Urinary bladder (tissue), 4 donors: ENCODE measurements around the gene TBCB. TPM values are rescaled to one million over a fixed set of nuclear protein-coding genes. Genes with fewer than 3 reads are reported as not detected.
"Not testable (repeated sequence)": the region's sequence is repeated elsewhere in the genome, so short reads cannot be mapped to it uniquely, and the experiment has no call there.

Source experiments
- DNase-seq: peaks from one replicate; pipeline ENCODE4 v3.0.0-alpha.2; 2015; ENCODE audit errors: extremely low spot score
- H3K27ac ChIP-seq: one replicate; pipeline ENCODE4 v1.5.1; 2013; ENCODE audit warnings: low read depth, mild to moderate bottlenecking, moderate library complexity
- H3K36me3 ChIP-seq: one replicate; pipeline ENCODE4 v1.6.1; 2013; ENCODE audit warnings: mild to moderate bottlenecking, moderate library complexity; ENCODE audit not compliant: insufficient read depth
- H3K4me1 ChIP-seq: one replicate; pipeline ENCODE4 v1.6.1; 2013; ENCODE audit warnings: mild to moderate bottlenecking, moderate library complexity; ENCODE audit not compliant: insufficient read depth
- H3K4me3 ChIP-seq: one replicate; pipeline ENCODE4 v1.5.1; 2013; ENCODE audit warnings: low read depth, low read length
- WGBS: extraction: QIAGEN DNeasy Blood & Tissue Kit; methylation state at CpG from one replicate; pipeline ENCODE4 v1.1.7; 2013; 5-methylcytosine and 5-hydroxymethylcytosine counted together
- polyA plus RNA-seq: library from polyadenylated mRNA; stranded (reverse); fragments of 200-250 nt; gene quantifications from one replicate; pipeline ENCODE4 v1.2.3, GENCODE V29; 2013
- total RNA-seq: library from RNA; depleted of rRNA; stranded (reverse); fragments of >200 nt; gene quantifications from one replicate; pipeline ENCODE4 v1.2.3, GENCODE V29; 2014
- donor health status: healthy with polysubstance abuse.
- donor health status: healthy.

Gene TBCB
- total and polyA plus RNA-seq, 2 donors, result 80.6 to 278 TPM

- not testable (repeated sequence) for H3K4me3 ChIP-seq, H3K27ac ChIP-seq, DNase-seq, H3K36me3 ChIP-seq, H3K4me1 ChIP-seq
- 73% methylated on average over 6 of the region's 6 CpGs for WGBS
Measured at GRCh38 chr19:36131221-36131620, 16.0 kb downstream of the TBCB start.

DNA sequence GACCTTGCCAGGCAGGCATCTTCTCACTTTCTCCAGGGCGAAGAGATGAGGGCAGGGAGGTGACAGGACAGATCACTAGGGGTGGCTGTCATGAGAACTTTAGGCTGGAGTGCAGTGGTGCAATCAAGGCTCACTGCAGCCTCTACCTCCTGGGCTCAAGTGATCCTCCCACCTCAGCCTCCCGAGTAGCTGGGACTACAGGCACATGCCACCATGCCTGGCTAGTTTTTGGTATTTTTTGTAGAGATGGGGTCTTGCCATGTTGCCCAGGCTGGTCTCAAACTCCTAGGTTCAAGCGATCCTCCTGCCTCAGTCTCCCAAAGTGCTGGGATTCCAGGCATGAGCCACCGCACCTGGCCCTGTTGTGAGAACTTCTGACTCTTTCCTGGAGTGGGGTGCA is 19.6 kb downstream of the TBCB start:
- H3K27ac ChIP-seq, H3K4me3 ChIP-seq, DNase-seq, H3K36me3 ChIP-seq, H3K4me1 ChIP-seq: not testable (repeated sequence)
- 88% methylated on average over 4 of the region's 4 CpGs for WGBS

- no peak overlapping the region for H3K4me3 ChIP-seq
- no peaks in the 10 kb centered on the region for H3K36me3 ChIP-seq
- DNase-seq, result no peak
- H3K4me1 ChIP-seq, result no peaks in the 10 kb centered on the region
- 62% methylated on average over 12 of the region's 12 CpGs for WGBS
- H3K27ac ChIP-seq, result peak overlapping the region; percentile 71
Measured at GRCh38 chr19:36136964-36137686, 21.9 kb downstream of the TBCB start.

DNA sequence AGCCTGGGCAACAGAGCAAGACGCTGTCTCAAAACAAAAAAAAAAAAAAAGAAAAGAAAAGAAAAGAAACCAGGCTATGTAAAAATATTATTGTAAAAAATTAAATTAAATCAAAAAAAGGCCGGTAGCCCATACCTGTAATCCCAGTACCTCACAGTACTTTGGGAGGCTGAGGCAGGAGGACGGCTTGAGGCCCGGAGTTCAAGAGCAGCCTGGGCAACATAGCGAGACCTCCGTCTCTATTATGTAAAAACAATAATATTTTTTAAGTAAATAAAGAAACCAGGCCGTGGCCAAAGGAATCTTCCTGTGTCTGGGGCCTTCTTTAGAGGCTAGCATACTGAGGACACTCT is 23.8 kb downstream of the TBCB start:
- Histone ChIP-seq H3K27ac (peak overlapping the region; percentile 99), H3K4me1 (no peaks in the 10 kb centered on the region), H3K36me3 (no peaks in the 10 kb centered on the region), H3K4me3 (peak overlapping the region; percentile 76)
- 54% methylated on average over 7 of the region's 7 CpGs for WGBS
- no peak for DNase-seq

DNA sequence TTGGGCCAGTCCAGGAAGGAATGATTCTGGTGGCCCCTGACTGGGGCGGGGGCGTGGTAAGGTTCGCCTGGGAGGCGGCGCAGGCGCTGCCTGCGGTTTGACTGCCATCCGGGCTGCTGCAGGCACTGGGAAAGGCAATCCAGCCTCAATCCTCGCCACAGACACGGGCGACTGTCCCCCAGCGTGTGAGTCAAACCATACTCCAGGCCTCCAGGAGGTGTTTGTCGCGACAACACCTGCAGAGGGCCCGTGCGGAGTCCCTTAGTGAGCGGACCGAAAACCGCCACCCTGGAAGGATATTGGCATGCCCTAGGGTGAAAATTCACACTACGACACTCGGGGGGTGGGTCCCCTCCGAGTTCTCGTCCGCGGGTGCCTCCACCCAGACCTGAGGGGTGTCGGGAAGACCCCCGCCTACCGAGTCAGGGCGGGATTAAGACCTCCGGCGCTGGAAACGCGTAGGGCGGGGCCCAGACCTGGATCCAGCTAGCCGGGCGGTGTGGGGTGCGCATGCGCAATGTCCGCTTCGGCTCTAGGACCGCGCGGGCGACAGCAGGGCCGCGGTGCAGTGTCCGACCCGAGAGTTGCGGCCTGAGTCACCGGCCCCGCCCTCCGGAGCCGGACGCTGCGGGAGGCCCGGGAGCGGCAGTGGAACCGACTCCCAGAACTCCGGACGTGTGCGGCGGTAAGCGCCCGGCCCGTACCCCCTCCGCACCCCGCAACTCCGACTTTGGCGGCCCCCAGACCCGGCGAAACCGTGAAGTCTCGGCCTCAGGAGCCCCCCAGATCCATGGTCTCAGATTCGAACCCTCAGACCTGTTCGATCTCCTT is 24.4 kb downstream of the TBCB start, which contains the start of gene CAPNS1:
Gene CAPNS1, plus strand, starts transcription at position 594 of the 831 bp plus-strand sequence. CDS start 946 bp downstream, outside the sequence.
- no peaks in the 10 kb centered on the region for H3K36me3 ChIP-seq
- peak within 1 kb of the TSS; percentile 76 for H3K4me3 ChIP-seq
- DNase-seq, result peak; percentile 94
- no peaks in the 10 kb centered on the region for H3K4me1 ChIP-seq
- under 1% methylated on average over 75 of the region's 75 CpGs for WGBS
- peak within 1 kb of the TSS; percentile 99 for H3K27ac ChIP-seq

DNA sequence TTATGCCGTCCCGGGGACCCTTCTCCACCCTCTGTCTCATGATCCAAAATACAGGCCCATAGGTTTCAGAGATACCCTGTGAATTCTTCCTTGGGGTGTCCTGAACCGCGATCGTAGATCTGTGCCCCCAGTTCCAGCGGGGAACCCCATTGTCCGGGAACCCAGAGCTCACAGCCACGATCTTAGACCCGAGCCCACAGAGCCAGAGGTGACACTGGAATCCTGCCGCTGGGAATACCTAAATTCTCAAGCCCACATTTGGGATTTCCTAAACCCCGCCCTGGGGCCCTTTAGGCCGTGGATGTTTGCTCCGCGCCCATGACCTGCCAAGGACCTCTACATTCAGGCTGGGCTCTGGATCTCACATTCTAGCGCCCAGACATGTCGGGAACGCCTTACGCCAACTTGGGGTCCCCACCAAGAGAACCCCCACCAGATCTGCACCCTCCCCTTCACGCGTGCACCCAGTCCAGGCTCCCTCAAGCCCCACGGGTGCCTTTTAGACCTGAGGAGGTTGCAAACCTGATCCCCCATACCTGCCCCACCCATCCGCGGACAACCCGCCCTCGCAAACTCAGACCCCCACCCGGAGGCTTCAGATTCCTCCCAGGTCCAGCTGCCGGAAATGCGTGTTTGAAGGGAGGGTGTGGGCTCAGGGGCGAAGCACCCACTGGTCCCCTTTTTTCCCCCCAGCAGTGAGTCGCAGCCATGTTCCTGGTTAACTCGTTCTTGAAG is 25.2 kb downstream of the TBCB start:
- no peak for DNase-seq
- Histone ChIP-seq H3K36me3 (no peaks in the 10 kb centered on the region), H3K4me1 (no peaks in the 10 kb centered on the region), H3K4me3 (peak overlapping the region; percentile 76), H3K27ac (peak overlapping the region; percentile 99)
- WGBS, result under 1% methylated on average over 31 of the region's 31 CpGs

DNA sequence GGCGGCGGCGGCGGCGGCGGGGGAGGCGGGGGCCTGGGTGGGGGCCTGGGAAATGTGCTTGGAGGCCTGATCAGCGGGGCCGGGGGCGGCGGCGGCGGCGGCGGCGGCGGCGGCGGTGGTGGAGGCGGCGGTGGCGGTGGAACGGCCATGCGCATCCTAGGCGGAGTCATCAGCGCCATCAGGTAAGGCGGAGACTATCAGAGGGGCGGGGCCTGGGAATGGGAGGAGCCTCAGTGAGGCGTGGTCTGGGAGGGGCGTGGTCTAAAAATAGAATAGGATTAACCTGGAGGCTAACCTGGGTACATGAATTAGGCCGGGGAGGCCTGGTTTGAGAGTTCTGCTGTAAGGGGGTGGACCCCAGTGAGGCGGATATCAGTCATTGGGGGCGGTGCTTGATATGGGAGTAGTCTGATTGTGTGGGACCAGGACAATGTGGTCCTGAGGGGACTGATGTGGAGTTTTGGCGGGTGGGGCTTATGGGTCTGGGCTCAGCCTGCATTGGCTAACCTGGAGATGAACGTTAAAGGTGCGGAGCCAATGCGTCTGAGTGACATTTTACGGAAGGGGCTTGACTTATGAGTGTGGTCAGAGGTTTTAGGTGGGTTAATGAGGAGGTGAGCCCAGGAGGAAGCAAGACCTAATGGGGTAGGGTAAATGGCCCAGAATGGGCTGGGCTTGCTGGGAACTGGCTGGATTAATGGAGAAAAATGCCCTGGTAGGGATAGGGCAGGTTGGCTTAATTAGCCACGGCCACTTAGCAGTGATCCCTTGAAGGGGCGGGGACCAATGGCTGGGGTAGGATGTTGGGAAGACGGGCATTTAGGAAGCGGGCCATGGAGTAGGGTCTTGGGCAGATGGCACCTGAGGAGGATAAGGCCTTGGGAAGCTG is 26.0 kb downstream of the TBCB start:
- DNase-seq, result no peak
- no peaks in the 10 kb centered on the region for H3K36me3 ChIP-seq
- H3K4me1 ChIP-seq, result no peaks in the 10 kb centered on the region
- 20% methylated on average over 42 of the region's 42 CpGs for WGBS
- H3K4me3 ChIP-seq, result peak overlapping the region; percentile 76
- H3K27ac ChIP-seq, result peak overlapping the region; percentile 99

GRCh38 chr19:36142046-36142445 is 26.8 kb downstream of the TBCB start:
- no peaks in the 10 kb centered on the region for H3K36me3 ChIP-seq
- H3K4me3 ChIP-seq, result no peak overlapping the region
- WGBS, result 93% methylated on average over 14 of the region's 14 CpGs
- no peak for DNase-seq
- H3K27ac ChIP-seq, result no peak overlapping the region
- H3K4me1 ChIP-seq, result no peaks in the 10 kb centered on the region

GRCh38 chr19:36142496-36142895 is 27.2 kb downstream of the TBCB start:
- H3K36me3 ChIP-seq, result no peaks in the 10 kb centered on the region
- WGBS, result 89% methylated on average over 9 of the region's 9 CpGs
- no peak for DNase-seq

DNA sequence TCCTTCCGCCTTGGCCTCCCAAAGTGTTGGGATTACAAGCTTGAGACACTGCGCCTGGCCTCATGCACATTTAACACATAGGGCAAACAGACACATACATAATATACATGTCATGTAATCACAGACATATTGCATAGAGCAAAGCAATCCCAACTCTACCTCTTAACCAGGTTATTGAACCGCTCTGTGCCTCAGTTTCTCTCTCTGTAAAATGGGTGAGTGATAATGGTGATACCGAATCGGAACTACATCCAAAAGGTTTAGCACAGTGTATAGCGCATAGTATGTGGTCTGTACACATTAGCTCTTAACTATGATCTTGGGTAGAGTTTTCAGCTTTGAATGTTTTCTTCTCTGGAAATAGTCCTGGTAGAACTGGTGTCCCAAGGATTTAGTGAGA is 29.4 kb downstream of the TBCB start:
- Histone ChIP-seq H3K36me3 (no peaks in the 10 kb centered on the region), H3K4me3 (no peak overlapping the region)

More at GRCh38 chr19:36142496-36142895, 27.2 kb downstream of the TBCB start:
- Histone ChIP-seq H3K4me3 (no peak overlapping the region), H3K4me1 (no peaks in the 10 kb centered on the region), H3K27ac (no peak overlapping the region)

DNA sequence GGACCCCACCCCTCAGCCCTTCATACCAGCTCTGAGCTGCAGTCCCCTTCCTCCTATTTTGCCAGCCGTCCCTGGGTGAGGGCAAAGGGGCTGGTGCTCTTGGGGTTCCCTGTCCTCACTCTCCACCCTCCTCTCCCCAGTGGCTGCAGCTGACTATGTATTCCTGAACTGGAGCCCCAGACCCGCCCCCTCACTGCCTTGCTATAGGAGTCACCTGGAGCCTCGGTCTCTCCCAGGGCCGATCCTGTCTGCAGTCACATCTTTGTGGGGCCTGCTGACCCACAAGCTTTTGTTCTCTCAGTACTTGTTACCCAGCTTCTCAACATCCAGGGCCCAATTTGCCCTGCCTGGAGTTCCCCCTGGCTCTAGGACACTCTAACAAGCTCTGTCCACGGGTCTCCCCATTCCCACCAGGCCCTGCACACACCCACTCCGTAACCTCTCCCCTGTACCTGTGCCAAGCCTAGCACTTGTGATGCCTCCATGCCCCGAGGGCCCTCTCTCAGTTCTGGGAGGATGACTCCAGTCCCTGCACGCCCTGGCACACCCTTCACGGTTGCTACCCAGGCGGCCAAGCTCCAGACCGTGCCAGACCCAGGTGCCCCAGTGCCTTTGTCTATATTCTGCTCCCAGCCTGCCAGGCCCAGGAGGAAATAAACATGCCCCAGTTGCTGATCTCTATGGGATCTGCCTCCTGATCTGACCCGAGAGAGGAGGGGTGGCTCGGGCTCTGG is 34.6 kb downstream of the TBCB start:
- Histone ChIP-seq H3K4me1 (no peaks in the 10 kb centered on the region), H3K27ac (no peak overlapping the region), H3K36me3 (peaks cover 2% of the 10 kb centered on the region), H3K4me3 (no peak overlapping the region)
- no peak for DNase-seq
- WGBS, result 74% methylated on average over 13 of the region's 13 CpGs

More for the DNA sequence above, 29.4 kb downstream of the TBCB start:
- no peak for DNase-seq
- Histone ChIP-seq H3K4me1 (no peaks in the 10 kb centered on the region), H3K27ac (no peak overlapping the region)
- WGBS, result 96% methylated on average over 6 of the region's 6 CpGs

- Histone ChIP-seq H3K27ac (peak overlapping the region; percentile 99), H3K4me3 (no peak overlapping the region), H3K4me1 (no peaks in the 10 kb centered on the region), H3K36me3 (peaks cover 2% of the 10 kb centered on the region)
- no peak for DNase-seq
- 53% methylated on average over 5 of the region's 5 CpGs for WGBS
Measured at GRCh38 chr19:36150586-36150985, 35.3 kb downstream of the TBCB start.
